GM19240 (cell line): Measurements from ENCODE around the gene CD99.
"Not testable (repeated sequence)": the region's sequence is repeated elsewhere in the genome, so short reads cannot be mapped to it uniquely, and the experiment has no call there.

Experiments used
- DNase-seq: peaks from one replicate; pipeline ENCODE4 v3.0.0; 2011; ENCODE audit warnings: low spot score; ENCODE audit not compliant: insufficient read length

Gene CD99

GRCh38 chrX:2767631-2768455 lies 76.7 kb downstream of the CD99 start:
- DNase-seq: no peak

- no peak for DNase-seq
These were observed 78.5 kb downstream of the CD99 start for GRCh38 chrX:2769615-2770014.

GRCh38 chrX:2773166-2774055 lies 82.3 kb downstream of the CD99 start:
- DNase-seq: not testable (repeated sequence)

DNA sequence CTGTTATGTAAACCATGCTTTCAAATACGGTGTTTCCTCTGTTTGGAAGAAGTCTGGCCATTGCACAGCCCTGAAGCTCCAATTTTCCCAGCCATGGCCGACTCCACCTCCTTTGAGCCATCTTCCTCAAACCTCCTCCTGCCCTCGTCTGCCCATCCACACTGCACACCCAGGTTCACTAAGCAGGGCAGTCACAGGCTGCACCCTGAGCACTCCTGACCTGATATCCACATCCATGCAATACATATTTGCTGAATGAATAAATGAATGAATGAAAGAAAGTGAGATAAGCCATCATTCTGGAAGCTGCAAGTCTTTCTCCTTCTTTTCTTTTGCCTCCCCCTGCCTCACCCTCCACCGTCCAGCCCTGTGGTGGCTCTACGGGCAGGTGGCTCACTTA lies 83.0 kb downstream of the CD99 start:
- no peak for DNase-seq

- DNase-seq: no peak
These were observed 83.7 kb downstream of the CD99 start for GRCh38 chrX:2774776-2775175.

- DNase-seq: not testable (repeated sequence)
These were observed 89.6 kb downstream of the CD99 start for GRCh38 chrX:2780472-2781225.

GRCh38 chrX:2781226-2781571 lies 90.1 kb downstream of the CD99 start:
- DNase-seq: no peak

DNA sequence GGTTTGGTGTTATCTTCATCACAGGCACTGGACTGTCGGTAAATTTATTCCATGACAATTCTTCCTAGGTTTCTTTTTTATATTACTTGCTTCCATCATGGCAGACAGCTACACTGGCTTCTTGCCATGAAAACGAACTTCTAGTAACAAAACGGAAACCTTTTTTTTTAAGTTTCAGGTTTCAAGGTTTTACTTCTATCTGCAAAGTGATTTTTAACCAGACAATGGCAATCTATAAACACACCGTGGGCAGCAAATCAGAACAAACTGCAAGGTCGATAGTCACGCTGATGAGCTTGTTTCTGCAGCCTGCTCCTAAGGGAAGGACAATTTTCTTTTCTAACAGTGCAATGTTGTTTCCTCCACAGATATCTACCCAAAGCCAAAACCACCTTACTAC lies 90.6 kb downstream of the CD99 start:
- DNase-seq: no peak

- no peak for DNase-seq
These were observed 91.1 kb downstream of the CD99 start for GRCh38 chrX:2782171-2782570.

DNA sequence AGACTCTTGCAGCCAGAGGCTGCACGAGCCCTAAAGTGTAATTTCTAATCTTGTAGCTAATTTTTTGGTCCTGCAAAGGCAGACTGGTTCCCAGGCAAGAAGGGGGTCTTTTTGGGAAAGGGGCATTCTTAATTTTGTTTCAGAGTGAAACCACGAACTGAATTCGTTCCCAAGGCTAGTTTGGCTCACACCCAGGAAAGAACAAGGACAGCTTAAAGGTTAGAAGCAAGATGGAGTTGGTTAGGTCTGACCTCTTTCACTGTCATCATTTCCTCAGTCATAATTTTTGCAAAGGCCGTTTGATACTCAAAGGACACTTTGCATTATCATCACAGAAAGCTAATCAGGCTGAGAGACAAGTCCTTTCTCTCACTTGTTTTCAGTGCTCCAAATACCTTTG lies 91.7 kb downstream of the CD99 start:
- DNase-seq: no peak

DNA sequence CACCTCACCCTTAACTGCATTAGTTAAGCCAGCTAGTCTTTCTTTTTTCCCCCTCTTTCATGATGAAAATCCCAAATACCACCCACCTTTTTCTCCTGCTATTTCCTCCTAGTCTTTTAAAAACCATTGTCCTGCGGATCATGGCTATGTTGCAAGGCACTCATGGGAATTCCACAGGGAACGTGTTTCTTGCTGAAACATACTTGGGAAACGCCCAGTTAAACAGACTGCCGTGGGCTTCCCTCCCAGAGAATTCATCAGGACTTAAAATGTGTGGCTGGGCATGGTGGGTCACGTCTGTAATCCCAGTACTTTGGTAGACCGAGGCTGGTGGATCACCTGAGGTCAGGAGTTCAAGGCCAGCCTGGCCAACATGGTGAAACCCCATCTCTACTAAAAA lies 92.9 kb downstream of the CD99 start:
- no peak for DNase-seq

- no peak for DNase-seq
These were observed 94.4 kb downstream of the CD99 start for GRCh38 chrX:2785538-2785937.

DNA sequence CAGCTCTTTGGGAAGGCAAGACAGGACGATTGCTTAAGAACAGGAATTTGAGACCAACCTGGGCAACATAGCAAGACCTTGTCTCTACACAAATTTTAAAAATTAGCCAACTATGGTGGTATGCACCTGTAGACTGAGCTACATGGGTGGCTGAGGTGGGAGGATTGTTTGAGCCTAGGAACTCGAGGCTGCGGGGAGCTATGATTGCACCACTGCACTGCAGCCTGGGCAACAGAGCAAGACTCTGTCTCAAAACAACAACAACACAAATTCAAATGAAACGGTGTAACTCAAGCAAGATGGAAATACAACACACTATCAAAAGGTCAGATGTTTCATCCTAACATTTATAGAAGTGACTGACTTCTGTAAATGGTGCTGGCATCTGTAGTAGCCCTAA lies 97.9 kb downstream of the CD99 start:
- DNase-seq: no peak

DNA sequence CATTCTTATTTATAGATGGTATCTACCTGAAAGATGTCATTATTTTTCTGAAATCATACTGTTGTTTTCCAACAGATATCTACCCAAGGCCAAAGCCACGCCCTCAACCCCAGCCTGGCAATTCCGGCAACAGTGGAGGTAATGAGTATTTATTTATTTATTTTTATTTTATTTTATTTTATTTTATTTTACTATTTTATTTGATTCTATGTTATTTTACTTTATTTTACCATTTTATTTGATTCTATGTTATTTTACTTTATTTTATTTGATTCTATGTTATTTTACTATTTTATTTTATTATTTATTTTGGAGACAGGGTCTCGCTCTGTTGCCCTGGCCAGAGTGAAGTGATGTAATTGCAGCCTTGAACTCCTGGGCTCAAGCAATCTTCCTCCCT lies 98.5 kb downstream of the CD99 start:
- DNase-seq: no peak
